ENCODE results near the gene DOCK2. TPM values are rescaled to one million over a fixed set of nuclear protein-coding genes. Genes with fewer than 3 reads are reported as not detected.

Gene DOCK2
- polyA plus RNA-seq, 2 of the 4 experiments (the other 2 are of a cell fraction): 2.1 to 4.6 TPM

DNA sequence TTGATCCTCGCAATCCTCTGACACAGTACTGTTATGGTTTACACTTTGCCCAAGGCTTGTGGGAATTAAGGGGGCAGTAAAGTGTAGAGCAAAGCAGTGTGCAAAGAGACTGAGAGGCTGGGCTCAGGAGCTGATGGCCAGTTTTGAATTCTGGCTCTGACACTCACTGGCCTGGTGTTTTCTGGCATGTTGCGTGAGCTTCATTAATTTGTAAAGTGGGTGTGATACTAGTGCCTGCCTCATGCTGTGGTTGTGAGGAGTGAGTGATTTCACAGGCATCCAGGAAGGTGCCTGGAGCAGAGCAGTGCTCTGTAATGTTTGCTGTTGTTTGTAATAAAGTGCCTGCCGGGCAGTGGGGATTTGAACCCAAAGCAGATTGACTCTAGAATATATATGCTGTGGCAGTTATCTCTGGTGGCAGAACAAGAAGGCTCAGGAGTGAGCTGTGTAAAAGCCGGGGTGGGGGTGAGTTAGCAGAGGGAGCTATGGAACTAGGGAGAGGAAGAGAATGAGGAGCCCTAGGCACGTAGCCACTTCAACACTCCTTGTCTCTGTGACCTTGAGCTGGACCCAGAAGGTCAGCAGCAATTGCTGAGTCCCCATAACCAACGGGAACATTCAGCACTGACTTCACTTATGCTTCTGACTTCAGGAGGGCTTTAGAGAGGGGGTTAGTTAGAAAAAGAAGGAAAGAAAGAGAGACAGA, 108.5 kb downstream of the DOCK2 start:
- ChIA-PET CTCF (interaction anchor here (0.6 to 1.4 kb wide), 2 partner anchors 63 to 235 kb away, joined by 3 to 4 read pairs; partner anchors contain the start of gene INSYN2B), POLR2A (no interaction called here)
- Histone ChIP-seq H3K4me2 (no peak overlapping the region), H3K9me3 (no peaks in the 10 kb centered on the region), H3K4me1 (no peaks in the 10 kb centered on the region), H3K4me3 (no peak overlapping the region), H3K27ac (no peak overlapping the region)
- ATAC-seq: no peak
- WGBS (ENCODE audit: missing lambda C conversion rate): 52% methylated on average over 6 of the region's 6 CpGs
- DNase-seq (ENCODE audit: low read depth in 1 of 2, low spot score in 1 of 2): no peak
- no peak for FAIRE-seq
- no peak for TF ChIP-seq PHF8 (IDR thresholded peaks at IDR 0.05; ENCODE audit: borderline replicate concordance, low read depth)
- no peak for TF ChIP-seq ZSCAN20 (CRISPR knock-in tag; IDR thresholded peaks at IDR 0.05)
- TF ChIP-seq, protein P1, sequence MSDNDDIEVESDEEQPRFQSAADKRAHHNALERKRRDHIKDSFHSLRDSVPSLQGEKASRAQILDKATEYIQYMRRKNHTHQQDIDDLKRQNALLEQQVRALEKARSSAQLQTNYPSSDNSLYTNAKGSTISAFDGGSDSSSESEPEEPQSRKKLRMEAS (IDR thresholded peaks at IDR 0.05): no peak
- no peak for TF ChIP-seq CHD2 (IDR thresholded peaks at IDR 0.05; ENCODE audit: low read length, partially characterized antibody)
- no peak for TF ChIP-seq HOXA7 (CRISPR knock-in tag; IDR thresholded peaks at IDR 0.05)
- TF ChIP-seq HOXB5 (CRISPR knock-in tag; IDR thresholded peaks at IDR 0.05): no peak
- TF ChIP-seq ZNF302 (CRISPR knock-in tag; IDR thresholded peaks at IDR 0.05): no peak
- TF ChIP-seq NFE2L2 (conservative IDR thresholded peaks at IDR 0.05; ENCODE audit: low read length): no peak
- TF ChIP-seq HDAC2 (IDR thresholded peaks at IDR 0.05): no peak
- TF ChIP-seq SMC3 (IDR thresholded peaks at IDR 0.05): no peak
- TF ChIP-seq ZC3H11A (IDR thresholded peaks at IDR 0.05): no peak
- TF ChIP-seq HOXB13 (CRISPR knock-in tag; IDR thresholded peaks at IDR 0.05; ENCODE audit: low read depth): no peak
- no peak for TF ChIP-seq CHD4 (IDR thresholded peaks at IDR 0.05; ENCODE audit: borderline replicate concordance)
- TF ChIP-seq, protein P2, sequence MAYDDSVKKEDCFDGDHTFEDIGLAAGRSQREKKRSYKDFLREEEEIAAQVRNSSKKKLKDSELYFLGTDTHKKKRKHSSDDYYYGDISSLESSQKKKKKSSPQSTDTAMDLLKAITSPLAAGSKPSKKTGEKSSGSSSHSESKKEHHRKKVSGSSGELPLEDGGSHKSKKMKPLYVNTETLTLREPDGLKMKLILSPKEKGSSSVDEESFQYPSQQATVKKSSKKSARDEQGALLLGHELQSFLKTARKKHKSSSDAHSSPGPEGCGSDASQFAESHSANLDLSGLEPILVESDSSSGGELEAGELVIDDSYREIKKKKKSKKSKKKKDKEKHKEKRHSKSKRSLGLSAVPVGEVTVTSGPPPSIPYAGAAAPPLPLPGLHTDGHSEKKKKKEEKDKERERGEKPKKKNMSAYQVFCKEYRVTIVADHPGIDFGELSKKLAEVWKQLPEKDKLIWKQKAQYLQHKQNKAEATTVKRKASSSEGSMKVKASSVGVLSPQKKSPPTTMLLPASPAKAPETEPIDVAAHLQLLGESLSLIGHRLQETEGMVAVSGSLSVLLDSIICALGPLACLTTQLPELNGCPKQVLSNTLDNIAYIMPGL (CRISPR knock-in tag; IDR thresholded peaks at IDR 0.05; ENCODE audit: borderline replicate concordance): no peak
- TF ChIP-seq TP53 (CRISPR knock-in tag; IDR thresholded peaks at IDR 0.05): no peak

DNA sequence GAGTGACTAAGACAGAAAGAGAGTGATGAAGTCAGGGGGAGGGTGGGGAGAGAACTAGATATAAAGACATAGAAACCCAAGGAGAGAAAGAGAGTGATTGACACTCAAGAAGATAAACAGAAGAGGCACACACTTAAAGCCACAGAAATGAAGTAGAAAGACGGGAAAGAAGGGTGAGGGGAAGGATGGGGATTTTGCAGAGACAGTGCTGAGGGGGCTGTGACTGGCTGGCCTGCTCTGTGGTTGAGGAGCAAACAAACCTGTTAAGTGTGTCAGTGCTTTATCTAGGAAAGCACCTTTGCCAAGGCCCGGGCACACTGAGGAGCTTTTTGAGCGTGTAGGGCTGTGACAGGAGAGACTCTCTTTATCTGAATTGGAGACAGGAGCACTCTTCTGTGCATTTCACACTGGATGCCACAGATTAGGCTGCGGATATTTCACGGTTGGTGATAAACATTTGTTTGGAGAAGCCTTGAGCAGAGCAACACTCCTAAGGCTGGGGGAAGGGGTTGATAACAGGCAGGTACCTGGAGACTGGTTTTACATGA, 109.1 kb downstream of the DOCK2 start:
- CTCF ChIA-PET: interaction anchor here (1.4 kb wide), 1 partner anchor 234 kb away, joined by 4 read pairs; the partner anchor contains the start of gene INSYN2B

More for the DNA sequence above, 109.1 kb downstream of the DOCK2 start:
- no peak overlapping the region for H3K4me2 ChIP-seq
- ATAC-seq (no peak), DNase-seq (ENCODE audit: low read depth in 1 of 2, low spot score in 1 of 2) (no peak), FAIRE-seq (no peak)
- POLR2A ChIA-PET: no interaction called here
- no peaks in the 10 kb centered on the region for H3K9me3 ChIP-seq
- TF ChIP-seq, protein P3, sequence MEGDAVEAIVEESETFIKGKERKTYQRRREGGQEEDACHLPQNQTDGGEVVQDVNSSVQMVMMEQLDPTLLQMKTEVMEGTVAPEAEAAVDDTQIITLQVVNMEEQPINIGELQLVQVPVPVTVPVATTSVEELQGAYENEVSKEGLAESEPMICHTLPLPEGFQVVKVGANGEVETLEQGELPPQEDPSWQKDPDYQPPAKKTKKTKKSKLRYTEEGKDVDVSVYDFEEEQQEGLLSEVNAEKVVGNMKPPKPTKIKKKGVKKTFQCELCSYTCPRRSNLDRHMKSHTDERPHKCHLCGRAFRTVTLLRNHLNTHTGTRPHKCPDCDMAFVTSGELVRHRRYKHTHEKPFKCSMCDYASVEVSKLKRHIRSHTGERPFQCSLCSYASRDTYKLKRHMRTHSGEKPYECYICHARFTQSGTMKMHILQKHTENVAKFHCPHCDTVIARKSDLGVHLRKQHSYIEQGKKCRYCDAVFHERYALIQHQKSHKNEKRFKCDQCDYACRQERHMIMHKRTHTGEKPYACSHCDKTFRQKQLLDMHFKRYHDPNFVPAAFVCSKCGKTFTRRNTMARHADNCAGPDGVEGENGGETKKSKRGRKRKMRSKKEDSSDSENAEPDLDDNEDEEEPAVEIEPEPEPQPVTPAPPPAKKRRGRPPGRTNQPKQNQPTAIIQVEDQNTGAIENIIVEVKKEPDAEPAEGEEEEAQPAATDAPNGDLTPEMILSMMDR (IDR thresholded peaks at IDR 0.05): no peak
- TF ChIP-seq ZNF302 (CRISPR knock-in tag; IDR thresholded peaks at IDR 0.05): no peak
- no peak for TF ChIP-seq HOXB5 (CRISPR knock-in tag; IDR thresholded peaks at IDR 0.05)
- TF ChIP-seq, protein P4, sequence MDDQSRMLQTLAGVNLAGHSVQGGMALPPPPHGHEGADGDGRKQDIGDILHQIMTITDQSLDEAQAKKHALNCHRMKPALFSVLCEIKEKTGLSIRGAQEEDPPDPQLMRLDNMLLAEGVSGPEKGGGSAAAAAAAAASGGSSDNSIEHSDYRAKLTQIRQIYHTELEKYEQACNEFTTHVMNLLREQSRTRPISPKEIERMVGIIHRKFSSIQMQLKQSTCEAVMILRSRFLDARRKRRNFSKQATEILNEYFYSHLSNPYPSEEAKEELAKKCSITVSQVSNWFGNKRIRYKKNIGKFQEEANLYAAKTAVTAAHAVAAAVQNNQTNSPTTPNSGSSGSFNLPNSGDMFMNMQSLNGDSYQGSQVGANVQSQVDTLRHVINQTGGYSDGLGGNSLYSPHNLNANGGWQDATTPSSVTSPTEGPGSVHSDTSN (IDR thresholded peaks at IDR 0.05): no peak
- TF ChIP-seq POLR2A (IDR thresholded peaks at IDR 0.05; ENCODE audit: low read length): no peak
- TF ChIP-seq ZC3H11A (IDR thresholded peaks at IDR 0.05): no peak
- no peak for TF ChIP-seq RFX5 (IDR thresholded peaks at IDR 0.05)
- TF ChIP-seq, protein P5, sequence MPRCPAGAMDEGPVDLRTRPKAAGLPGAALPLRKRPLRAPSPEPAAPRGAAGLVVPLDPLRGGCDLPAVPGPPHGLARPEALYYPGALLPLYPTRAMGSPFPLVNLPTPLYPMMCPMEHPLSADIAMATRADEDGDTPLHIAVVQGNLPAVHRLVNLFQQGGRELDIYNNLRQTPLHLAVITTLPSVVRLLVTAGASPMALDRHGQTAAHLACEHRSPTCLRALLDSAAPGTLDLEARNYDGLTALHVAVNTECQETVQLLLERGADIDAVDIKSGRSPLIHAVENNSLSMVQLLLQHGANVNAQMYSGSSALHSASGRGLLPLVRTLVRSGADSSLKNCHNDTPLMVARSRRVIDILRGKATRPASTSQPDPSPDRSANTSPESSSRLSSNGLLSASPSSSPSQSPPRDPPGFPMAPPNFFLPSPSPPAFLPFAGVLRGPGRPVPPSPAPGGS (IDR thresholded peaks at IDR 0.05): no peak
- TF ChIP-seq FOSB (CRISPR knock-in tag; IDR thresholded peaks at IDR 0.05): no peak
- H3K4me1 ChIP-seq: no peaks in the 10 kb centered on the region
- no peak overlapping the region for H3K4me3 ChIP-seq
- H3K27ac ChIP-seq: no peak overlapping the region
- WGBS (ENCODE audit: missing lambda C conversion rate): 70% methylated on average over 5 of the region's 5 CpGs

Data from A549 (cell line).